Endothelial cell of coronary artery (primary cell): ENCODE data around the gene NPY2R. TPM values are rescaled to one million over a fixed set of nuclear protein-coding genes. Genes with fewer than 3 reads are reported as not detected.

Source experiments
- total RNA-seq: library from RNA; depleted of rRNA; stranded (reverse); fragments of >200 nt; gene quantifications from 2 replicates; pipeline ENCODE4 v1.2.3, GENCODE V29; 2014

NPY2R gene, protein sequence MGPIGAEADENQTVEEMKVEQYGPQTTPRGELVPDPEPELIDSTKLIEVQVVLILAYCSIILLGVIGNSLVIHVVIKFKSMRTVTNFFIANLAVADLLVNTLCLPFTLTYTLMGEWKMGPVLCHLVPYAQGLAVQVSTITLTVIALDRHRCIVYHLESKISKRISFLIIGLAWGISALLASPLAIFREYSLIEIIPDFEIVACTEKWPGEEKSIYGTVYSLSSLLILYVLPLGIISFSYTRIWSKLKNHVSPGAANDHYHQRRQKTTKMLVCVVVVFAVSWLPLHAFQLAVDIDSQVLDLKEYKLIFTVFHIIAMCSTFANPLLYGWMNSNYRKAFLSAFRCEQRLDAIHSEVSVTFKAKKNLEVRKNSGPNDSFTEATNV
- not detected in 2 replicates for total RNA-seq

DNA sequence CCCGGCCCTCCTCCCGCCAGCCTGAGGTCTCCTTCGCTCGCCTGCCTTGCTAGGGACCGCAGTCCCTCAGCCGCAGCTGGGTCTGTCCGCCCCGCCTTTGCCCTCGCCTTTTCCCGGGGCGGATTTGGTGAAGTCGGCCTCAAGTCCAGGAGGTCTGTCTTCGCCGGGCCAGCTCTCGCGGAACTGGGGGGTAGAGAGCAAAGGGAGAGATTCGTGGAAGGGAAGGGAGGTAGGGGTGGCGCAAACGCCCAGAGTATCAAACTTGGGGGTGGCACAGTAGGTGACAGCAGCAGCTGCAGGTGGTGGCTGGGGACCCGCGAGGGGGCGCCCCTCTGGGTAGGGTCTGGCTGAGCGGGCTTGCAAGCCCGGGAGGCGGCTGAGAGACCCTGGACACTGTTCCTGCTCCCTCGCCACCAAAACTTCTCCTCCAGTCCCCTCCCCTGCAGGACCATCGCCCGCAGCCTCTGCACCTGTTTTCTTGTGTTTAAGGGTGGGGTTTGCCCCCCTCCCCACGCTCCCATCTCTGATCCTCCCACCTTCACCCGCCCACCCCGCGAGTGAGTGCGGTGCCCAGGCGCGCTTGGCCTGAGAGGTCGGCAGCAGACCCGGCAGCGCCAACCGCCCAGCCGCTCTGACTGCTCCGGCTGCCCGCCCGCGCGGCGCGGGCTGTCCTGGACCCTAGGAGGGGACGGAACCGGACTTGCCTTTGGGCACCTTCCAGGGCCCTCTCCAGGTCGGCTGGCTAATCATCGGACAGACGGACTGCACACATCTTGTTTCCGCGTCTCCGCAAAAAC, at the start of gene NPY2R:
NPY2R (plus strand) TSS at position 379 of the 797 bp plus-strand sequence. CDS start 5,304 bp downstream, outside the sequence.

Other genes with a start within 250 kb of the NPY2R start
- gene MAP9, start 168.3 kb downstream of the NPY2R start, total RNA-seq, result 0.27 and 3.4 TPM in 2 replicates